ENCODE measurements around the gene GAB3. TPM values are rescaled to one million over a fixed set of nuclear protein-coding genes. Genes with fewer than 3 reads are reported as not detected.
"Not testable (repeated sequence)": the region's sequence is repeated elsewhere in the genome, so short reads cannot be mapped to it uniquely, and the experiment has no call there.

GAB3 gene
- total RNA-seq, 4 donors from 2014 or later = 2.9 to 34.1 (median 7.2) TPM

GRCh38 chrX:154657226-154657805 lies 93.6 kb downstream of the GAB3 start:
- TF ChIP-seq POLR2A (IDR thresholded peaks at IDR 0.05) (no peak), CTCF (IDR thresholded peaks at IDR 0.05) (no peak)
- Histone ChIP-seq H3K27ac (no peak overlapping the region), H3K4me3 (no peak overlapping the region), H3K4me1 (no peaks in the 10 kb centered on the region), H3K36me3 (no peaks in the 10 kb centered on the region), H3K9me3 (no peaks in the 10 kb centered on the region), H3K27me3 (no peaks in the 10 kb centered on the region)
- intact Hi-C loops (cut with DNase I; ENCODE audit: low total_unique reads) = no loop called here
- no peak for DNase-seq

GRCh38 chrX:154655786-154656185 lies 95.1 kb downstream of the GAB3 start:
- DNase-seq = no peak
- no peak for TF ChIP-seq POLR2A (IDR thresholded peaks at IDR 0.05)
- TF ChIP-seq CTCF (IDR thresholded peaks at IDR 0.05) = no peak

DNA sequence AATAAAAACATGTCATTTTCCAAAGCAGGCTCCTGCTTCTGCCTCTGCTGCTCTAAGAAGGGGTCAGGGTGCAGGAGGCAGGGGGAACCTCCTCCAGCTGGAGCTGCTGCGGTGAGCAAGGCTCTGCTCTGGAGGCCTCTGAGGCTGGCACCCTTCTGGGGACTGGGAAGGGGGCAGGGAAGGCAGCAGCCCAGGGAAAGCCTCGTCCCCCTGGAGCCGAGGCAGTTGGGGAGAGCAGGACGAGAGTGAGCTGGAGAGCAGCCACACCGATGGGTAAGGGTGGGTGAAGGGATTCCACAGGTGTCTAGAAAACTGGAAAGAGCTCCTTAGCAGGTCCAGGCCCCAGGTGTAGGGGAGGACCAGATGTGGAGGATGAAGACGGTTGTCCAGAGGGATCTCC lies 95.5 kb downstream of the GAB3 start:
- Histone ChIP-seq H3K27me3 (no peaks in the 10 kb centered on the region), H3K9me3 (no peaks in the 10 kb centered on the region), H3K4me3 (no peak overlapping the region), H3K36me3 (no peaks in the 10 kb centered on the region), H3K4me1 (no peaks in the 10 kb centered on the region), H3K27ac (no peak overlapping the region)
- intact Hi-C loops (cut with DNase I; ENCODE audit: low total_unique reads) = no loop called here
- DNase-seq = no peak
- TF ChIP-seq POLR2A (IDR thresholded peaks at IDR 0.05) = no peak
- TF ChIP-seq CTCF (IDR thresholded peaks at IDR 0.05) = no peak

More at GRCh38 chrX:154655786-154656185, 95.1 kb downstream of the GAB3 start:
- intact Hi-C loops (cut with DNase I; ENCODE audit: low total_unique reads) = no loop called here
- Histone ChIP-seq H3K9me3 (no peaks in the 10 kb centered on the region), H3K36me3 (no peaks in the 10 kb centered on the region), H3K4me3 (no peak overlapping the region), H3K27ac (no peak overlapping the region), H3K4me1 (no peaks in the 10 kb centered on the region), H3K27me3 (no peaks in the 10 kb centered on the region)

DNA sequence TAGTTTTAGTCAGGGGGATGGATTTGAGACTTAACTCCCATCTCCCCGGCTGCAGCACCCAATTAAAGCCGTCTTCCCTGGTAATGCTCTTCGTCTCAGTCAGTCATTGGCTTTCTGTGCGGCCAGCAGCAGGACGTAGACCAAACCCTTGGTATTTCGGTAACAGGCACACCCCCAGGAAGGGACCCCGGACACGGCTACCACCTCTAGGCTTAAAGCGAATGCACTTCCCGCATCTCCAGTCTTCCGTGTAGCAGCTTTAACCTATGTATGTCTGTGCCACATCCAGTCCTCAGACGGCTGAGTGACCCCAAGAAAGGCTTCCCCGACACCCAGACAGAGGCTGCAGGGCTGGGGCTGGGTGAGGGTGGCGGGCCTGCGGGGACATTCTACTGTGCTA lies 96.0 kb downstream of the GAB3 start:
- TF ChIP-seq CTCF (IDR thresholded peaks at IDR 0.05) (no peak), POLR2A (IDR thresholded peaks at IDR 0.05) (no peak)
- no peaks in the 10 kb centered on the region for H3K27me3 ChIP-seq

DNA sequence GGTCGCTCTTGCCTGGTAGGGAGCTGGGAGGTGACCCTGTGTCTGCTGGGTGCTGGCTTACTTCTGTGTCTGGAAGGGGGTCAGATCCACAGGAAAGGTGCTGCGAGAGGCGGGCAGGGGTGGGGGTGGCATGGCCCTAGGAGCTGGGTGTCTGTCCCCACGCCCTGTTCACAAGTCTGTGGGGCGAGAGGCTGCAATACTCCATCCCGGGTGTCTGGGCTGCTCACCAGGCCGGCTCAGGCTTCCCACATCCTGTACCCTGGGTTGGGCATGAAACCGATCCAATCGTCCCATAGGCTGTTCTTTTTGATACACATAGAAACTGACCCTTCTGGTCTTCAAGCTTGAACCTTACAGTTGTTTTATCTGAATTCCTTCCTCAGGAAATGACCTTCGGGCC lies 96.5 kb downstream of the GAB3 start:
- Histone ChIP-seq H3K4me3 (no peak overlapping the region), H3K27me3 (no peaks in the 10 kb centered on the region), H3K36me3 (no peaks in the 10 kb centered on the region), H3K4me1 (no peaks in the 10 kb centered on the region), H3K27ac (no peak overlapping the region), H3K9me3 (no peaks in the 10 kb centered on the region)
- intact Hi-C loops (cut with DNase I; ENCODE audit: low total_unique reads) = no loop called here
- no peak for TF ChIP-seq CTCF (IDR thresholded peaks at IDR 0.05)
- no peak for TF ChIP-seq POLR2A (IDR thresholded peaks at IDR 0.05)
- no peak for DNase-seq

More for the DNA sequence above, 96.0 kb downstream of the GAB3 start:
- H3K27ac ChIP-seq = no peak overlapping the region
- no peak for DNase-seq
- no peaks in the 10 kb centered on the region for H3K36me3 ChIP-seq
- no peaks in the 10 kb centered on the region for H3K4me1 ChIP-seq
- H3K4me3 ChIP-seq = no peak overlapping the region
- no peaks in the 10 kb centered on the region for H3K9me3 ChIP-seq
- intact Hi-C loops (cut with DNase I; ENCODE audit: low total_unique reads) = no loop called here

- DNase-seq; H3K4me1 ChIP-seq; intact Hi-C loops (cut with DNase I; ENCODE audit: low total_unique reads): not testable (repeated sequence)
Measured at GRCh38 chrX:154653413-154653812, 97.5 kb downstream of the GAB3 start, which contains the start of gene CTAG2. Gene CTAG2 (minus strand): TSS chrX:154653579. CDS start chrX:154653515, 64 bp downstream.

More at GRCh38 chrX:154653413-154653812, 97.5 kb downstream of the GAB3 start, which contains the start of gene CTAG2:
- H3K36me3 ChIP-seq, H3K27me3 ChIP-seq, H3K9me3 ChIP-seq, H3K4me3 ChIP-seq, H3K27ac ChIP-seq: not testable (repeated sequence)
